GM21447 (cell line): ENCODE measurements around the gene MOCS2.

Experiments
- ATAC-seq: cut with Tn5 transposase; IDR thresholded peaks from one replicate; pipeline ENCODE4 v1.9.1; 2021; ENCODE audit not compliant: unreplicated experiment

MOCS2 gene

DNA sequence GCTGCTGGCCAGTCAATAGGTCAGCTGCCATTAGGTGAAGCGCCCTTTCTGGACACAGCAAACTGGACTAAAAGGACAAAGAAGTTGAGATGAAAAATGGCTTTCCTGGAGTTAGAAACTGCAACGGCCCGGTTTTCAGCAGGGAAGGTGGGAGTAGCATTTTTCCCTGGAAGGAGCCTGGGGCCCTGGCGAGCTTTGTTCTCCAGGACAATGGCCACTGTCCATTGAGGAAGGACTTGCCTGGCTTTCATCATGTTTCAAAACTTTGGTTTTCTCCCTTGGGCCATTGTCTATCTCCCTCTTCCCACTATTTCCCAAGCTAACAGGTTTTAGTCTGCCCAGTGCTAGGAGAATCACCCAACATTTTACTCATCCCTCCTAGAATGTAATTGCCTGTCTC, 56.2 kb downstream of the MOCS2 start:
- no peak for ATAC-seq

DNA sequence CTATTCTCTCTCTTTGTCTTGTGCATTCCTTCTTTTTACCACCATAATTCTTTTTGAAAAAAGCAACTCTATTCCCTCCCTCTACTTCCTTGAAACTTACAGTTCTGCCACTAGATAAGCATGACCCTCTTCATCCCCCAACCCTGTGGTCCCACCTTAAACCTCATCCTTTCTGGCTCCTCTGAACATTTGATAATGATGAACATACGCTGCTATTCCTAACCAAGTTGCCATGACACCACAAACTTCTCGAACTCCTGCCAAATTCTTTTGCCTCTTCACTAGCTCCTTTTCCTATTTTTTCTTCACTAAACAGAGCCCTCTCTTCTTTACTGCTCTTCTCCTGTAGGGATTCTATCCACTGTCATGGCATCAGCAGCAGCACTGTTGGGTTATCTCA, 57.1 kb downstream of the MOCS2 start:
- no peak for ATAC-seq

DNA sequence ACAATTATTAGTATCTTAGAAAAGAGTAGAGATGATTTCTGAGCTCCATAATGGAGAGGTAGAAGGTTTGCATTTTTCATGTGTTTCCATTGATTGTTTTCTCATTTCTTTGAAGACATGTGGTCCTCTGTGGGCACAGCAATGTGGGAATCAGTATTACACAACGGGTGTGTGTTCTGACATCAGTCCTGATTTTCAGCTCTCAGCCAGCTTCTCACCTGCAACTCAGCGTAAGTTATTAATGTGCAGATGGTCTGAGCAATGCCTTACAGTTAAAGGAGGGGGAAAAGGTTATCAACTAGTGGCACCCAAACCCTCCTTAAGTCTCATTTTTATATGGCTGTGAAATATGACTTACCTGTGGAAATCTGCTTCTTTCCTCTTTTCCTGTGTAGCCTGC, 61.3 kb downstream of the MOCS2 start:
- ATAC-seq = no peak
